ENCODE data around the gene HAGH.

The HAGH gene

GRCh38 chr16:1792836-1793577, 33.6 kb downstream of the HAGH start:
- H3K27me3 ChIP-seq (ENCODE audit: control insufficient read depth in 2 of 2, insufficient read depth in 2 of 2, low read length in 2 of 2): no peaks in the 10 kb centered on the region
- no peak overlapping the region for H3K27ac ChIP-seq (ENCODE audit: low read depth in 2 of 2, low read length in 2 of 2)
- no peaks in the 10 kb centered on the region for H3K4me1 ChIP-seq (ENCODE audit: control insufficient read depth in 2 of 2, insufficient read depth in 2 of 2, low read length in 2 of 2)
- no peak overlapping the region for H3K4me3 ChIP-seq (ENCODE audit: low read length in 2 of 2)
- H3K9ac ChIP-seq (ENCODE audit: low read depth in 1 of 2, low read length in 2 of 2): no peak overlapping the region
- no peaks in the 10 kb centered on the region for H3K9me3 ChIP-seq (ENCODE audit: control insufficient read depth in 2 of 2, low read length in 2 of 2)
- H3K36me3 ChIP-seq (ENCODE audit: control insufficient read depth in 2 of 2, insufficient read depth in 2 of 2, low read length in 2 of 2): peaks cover 0 to 9% of the 10 kb centered on the region in 2 donors

GRCh38 chr16:1791943-1792812, 34.4 kb downstream of the HAGH start:
- no peaks in the 10 kb centered on the region for H3K9me3 ChIP-seq (ENCODE audit: control insufficient read depth in 2 of 2, low read length in 2 of 2)
- no peak overlapping the region for H3K4me3 ChIP-seq (ENCODE audit: low read length in 2 of 2)
- H3K27me3 ChIP-seq (ENCODE audit: control insufficient read depth in 2 of 2, insufficient read depth in 2 of 2, low read length in 2 of 2): no peaks in the 10 kb centered on the region
- no peaks in the 10 kb centered on the region for H3K4me1 ChIP-seq (ENCODE audit: control insufficient read depth in 2 of 2, insufficient read depth in 2 of 2, low read length in 2 of 2)
- no peak overlapping the region for H3K9ac ChIP-seq (ENCODE audit: low read depth in 1 of 2, low read length in 2 of 2)
- H3K36me3 ChIP-seq (ENCODE audit: control insufficient read depth in 2 of 2, insufficient read depth in 2 of 2, low read length in 2 of 2): peaks cover 0 to 11% of the 10 kb centered on the region in 2 donors
- H3K27ac ChIP-seq (ENCODE audit: low read depth in 2 of 2, low read length in 2 of 2): no peak overlapping the region

- peaks cover 0 to 14% of the 10 kb centered on the region in 2 donors for H3K36me3 ChIP-seq (ENCODE audit: control insufficient read depth in 2 of 2, insufficient read depth in 2 of 2, low read length in 2 of 2)
- H3K4me1 ChIP-seq (ENCODE audit: control insufficient read depth in 2 of 2, insufficient read depth in 2 of 2, low read length in 2 of 2): no peaks in the 10 kb centered on the region
- no peaks in the 10 kb centered on the region for H3K9me3 ChIP-seq (ENCODE audit: control insufficient read depth in 2 of 2, low read length in 2 of 2)
- no peak overlapping the region for H3K4me3 ChIP-seq (ENCODE audit: low read length in 2 of 2)
- H3K27ac ChIP-seq (ENCODE audit: low read depth in 2 of 2, low read length in 2 of 2): no peak overlapping the region
- no peak overlapping the region for H3K9ac ChIP-seq (ENCODE audit: low read depth in 1 of 2, low read length in 2 of 2)
- no peaks in the 10 kb centered on the region for H3K27me3 ChIP-seq (ENCODE audit: control insufficient read depth in 2 of 2, insufficient read depth in 2 of 2, low read length in 2 of 2)
Measured at GRCh38 chr16:1791256-1791942, 35.2 kb downstream of the HAGH start.

- Histone ChIP-seq H3K9me3 (ENCODE audit: control insufficient read depth in 2 of 2, low read length in 2 of 2) (no peaks in the 10 kb centered on the region), H3K36me3 (ENCODE audit: control insufficient read depth in 2 of 2, insufficient read depth in 2 of 2, low read length in 2 of 2) (peaks cover 0 to 16% of the 10 kb centered on the region in 2 donors), H3K27ac (ENCODE audit: low read depth in 2 of 2, low read length in 2 of 2) (no peak overlapping the region), H3K4me1 (ENCODE audit: control insufficient read depth in 2 of 2, insufficient read depth in 2 of 2, low read length in 2 of 2) (no peaks in the 10 kb centered on the region), H3K4me3 (ENCODE audit: low read length in 2 of 2) (no peak overlapping the region), H3K9ac (ENCODE audit: low read depth in 1 of 2, low read length in 2 of 2) (no peak overlapping the region), H3K27me3 (ENCODE audit: control insufficient read depth in 2 of 2, insufficient read depth in 2 of 2, low read length in 2 of 2) (no peaks in the 10 kb centered on the region)
Measured at GRCh38 chr16:1790611-1791255, 35.9 kb downstream of the HAGH start.

DNA sequence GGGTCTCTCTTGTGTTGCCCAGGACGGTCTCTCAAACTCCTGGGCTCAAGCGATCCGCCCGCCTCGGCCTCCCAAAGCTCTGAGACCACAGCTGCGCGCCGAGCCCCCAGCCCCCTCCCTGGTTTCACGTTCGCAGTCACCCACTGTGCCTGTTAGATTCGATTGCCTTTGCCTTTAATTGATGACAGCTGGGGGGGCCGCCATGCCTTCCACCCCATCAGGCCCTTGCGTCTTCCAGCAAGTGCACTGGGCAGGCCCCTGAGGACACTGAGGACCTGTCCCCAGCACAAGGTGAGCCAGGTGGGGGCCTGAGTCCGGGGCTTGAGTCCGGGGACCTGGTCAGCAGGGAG, 36.4 kb downstream of the HAGH start:
- Histone ChIP-seq H3K27ac (ENCODE audit: low read depth in 2 of 2, low read length in 2 of 2) (no peak overlapping the region), H3K9me3 (ENCODE audit: control insufficient read depth in 2 of 2, low read length in 2 of 2) (no peaks in the 10 kb centered on the region), H3K4me1 (ENCODE audit: control insufficient read depth in 2 of 2, insufficient read depth in 2 of 2, low read length in 2 of 2) (no peaks in the 10 kb centered on the region), H3K9ac (ENCODE audit: low read depth in 1 of 2, low read length in 2 of 2) (no peak overlapping the region), H3K36me3 (ENCODE audit: control insufficient read depth in 2 of 2, insufficient read depth in 2 of 2, low read length in 2 of 2) (peaks cover 0 to 16% of the 10 kb centered on the region in 2 donors), H3K27me3 (ENCODE audit: control insufficient read depth in 2 of 2, insufficient read depth in 2 of 2, low read length in 2 of 2) (no peaks in the 10 kb centered on the region), H3K4me3 (ENCODE audit: low read length in 2 of 2) (no peak overlapping the region)

DNA sequence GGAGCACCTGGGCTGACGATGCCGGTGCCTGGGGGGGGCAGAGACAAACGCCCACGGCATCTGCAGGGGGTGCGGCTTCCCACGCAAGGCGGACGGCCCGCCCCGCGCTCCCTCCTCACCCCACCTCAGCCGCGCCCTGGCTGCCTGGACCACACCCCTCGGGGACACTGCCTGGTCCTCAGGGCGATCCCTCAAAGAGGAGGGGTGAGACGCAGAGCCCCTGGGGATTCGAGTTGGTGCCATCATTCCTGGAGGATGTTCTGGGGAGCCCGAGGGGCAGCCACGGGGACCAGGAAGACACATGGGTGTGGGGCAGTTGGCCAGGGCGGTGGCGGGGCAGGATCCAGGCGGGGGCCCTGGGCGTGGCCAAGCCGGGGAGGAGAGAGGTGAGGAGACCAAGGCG, 37.0 kb downstream of the HAGH start:
- peaks cover 0 to 16% of the 10 kb centered on the region in 2 donors for H3K36me3 ChIP-seq (ENCODE audit: control insufficient read depth in 2 of 2, insufficient read depth in 2 of 2, low read length in 2 of 2)
- no peak overlapping the region for H3K4me3 ChIP-seq (ENCODE audit: low read length in 2 of 2)
- no peak overlapping the region for H3K9ac ChIP-seq (ENCODE audit: low read depth in 1 of 2, low read length in 2 of 2)
- H3K27me3 ChIP-seq (ENCODE audit: control insufficient read depth in 2 of 2, insufficient read depth in 2 of 2, low read length in 2 of 2): no peaks in the 10 kb centered on the region
- no peak overlapping the region for H3K27ac ChIP-seq (ENCODE audit: low read depth in 2 of 2, low read length in 2 of 2)
- H3K4me1 ChIP-seq (ENCODE audit: control insufficient read depth in 2 of 2, insufficient read depth in 2 of 2, low read length in 2 of 2): no peaks in the 10 kb centered on the region
- H3K9me3 ChIP-seq (ENCODE audit: control insufficient read depth in 2 of 2, low read length in 2 of 2): no peaks in the 10 kb centered on the region

GRCh38 chr16:1788708-1789100, 37.9 kb downstream of the HAGH start:
- Histone ChIP-seq H3K36me3 (ENCODE audit: control insufficient read depth in 2 of 2, insufficient read depth in 2 of 2, low read length in 2 of 2) (peaks cover 0 to 16% of the 10 kb centered on the region in 2 donors), H3K4me3 (ENCODE audit: low read length in 2 of 2) (no peak overlapping the region), H3K27ac (ENCODE audit: low read depth in 2 of 2, low read length in 2 of 2) (no peak overlapping the region), H3K27me3 (ENCODE audit: control insufficient read depth in 2 of 2, insufficient read depth in 2 of 2, low read length in 2 of 2) (no peaks in the 10 kb centered on the region), H3K4me1 (ENCODE audit: control insufficient read depth in 2 of 2, insufficient read depth in 2 of 2, low read length in 2 of 2) (peaks cover 4 to 6% of the 10 kb centered on the region in 2 donors), H3K9me3 (ENCODE audit: control insufficient read depth in 2 of 2, low read length in 2 of 2) (no peaks in the 10 kb centered on the region), H3K9ac (ENCODE audit: low read depth in 1 of 2, low read length in 2 of 2) (no peak overlapping the region)

DNA sequence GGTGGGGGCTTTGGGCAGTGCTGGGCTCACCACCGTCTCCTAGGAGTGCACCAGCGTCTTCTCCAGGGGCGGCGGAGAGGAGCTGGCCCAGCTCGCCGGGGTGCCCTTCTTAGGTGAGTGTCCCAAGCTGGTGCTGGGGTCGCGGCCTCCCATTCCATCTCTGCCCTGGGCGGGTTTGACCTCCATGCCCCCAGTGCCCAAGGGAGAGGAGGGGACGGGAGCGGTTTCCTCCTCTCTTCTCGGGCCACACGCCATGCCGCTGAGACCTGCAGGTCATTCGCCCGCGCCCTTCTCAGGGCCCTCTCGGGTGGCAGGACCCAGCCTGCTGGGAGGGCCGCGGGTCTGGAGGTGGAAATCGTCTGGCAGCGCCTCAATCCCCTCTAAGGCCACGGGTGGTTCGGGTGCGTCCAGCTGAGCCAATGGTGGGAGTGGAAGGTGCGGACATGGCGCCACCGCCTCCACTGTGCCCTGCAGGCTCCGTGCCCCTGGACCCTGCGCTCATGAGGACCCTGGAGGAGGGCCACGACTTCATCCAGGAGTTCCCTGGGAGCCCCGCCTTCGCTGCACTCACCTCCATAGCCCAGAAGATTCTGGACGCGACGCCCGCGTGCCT, 38.4 kb downstream of the HAGH start:
- Histone ChIP-seq H3K9me3 (ENCODE audit: control insufficient read depth in 2 of 2, low read length in 2 of 2) (no peaks in the 10 kb centered on the region), H3K9ac (ENCODE audit: low read depth in 1 of 2, low read length in 2 of 2) (no peak overlapping the region), H3K36me3 (ENCODE audit: control insufficient read depth in 2 of 2, insufficient read depth in 2 of 2, low read length in 2 of 2) (peaks cover 0 to 16% of the 10 kb centered on the region in 2 donors), H3K27ac (ENCODE audit: low read depth in 2 of 2, low read length in 2 of 2) (no peak overlapping the region), H3K4me3 (ENCODE audit: low read length in 2 of 2) (no peak overlapping the region), H3K27me3 (ENCODE audit: control insufficient read depth in 2 of 2, insufficient read depth in 2 of 2, low read length in 2 of 2) (no peaks in the 10 kb centered on the region), H3K4me1 (ENCODE audit: control insufficient read depth in 2 of 2, insufficient read depth in 2 of 2, low read length in 2 of 2) (peaks cover 4 to 6% of the 10 kb centered on the region in 2 donors)

GRCh38 chr16:1787322-1788094, 39.1 kb downstream of the HAGH start:
- H3K4me1 ChIP-seq (ENCODE audit: control insufficient read depth in 2 of 2, insufficient read depth in 2 of 2, low read length in 2 of 2): peaks cover 4 to 6% of the 10 kb centered on the region in 2 donors
- peaks cover 0 to 16% of the 10 kb centered on the region in 2 donors for H3K36me3 ChIP-seq (ENCODE audit: control insufficient read depth in 2 of 2, insufficient read depth in 2 of 2, low read length in 2 of 2)
- H3K4me3 ChIP-seq (ENCODE audit: low read length in 2 of 2): no peak overlapping the region
- H3K27me3 ChIP-seq (ENCODE audit: control insufficient read depth in 2 of 2, insufficient read depth in 2 of 2, low read length in 2 of 2): no peaks in the 10 kb centered on the region
- no peak overlapping the region for H3K9ac ChIP-seq (ENCODE audit: low read depth in 1 of 2, low read length in 2 of 2)
- no peaks in the 10 kb centered on the region for H3K9me3 ChIP-seq (ENCODE audit: control insufficient read depth in 2 of 2, low read length in 2 of 2)
- no peak overlapping the region for H3K27ac ChIP-seq (ENCODE audit: low read depth in 2 of 2, low read length in 2 of 2)

Measured in mucosa of rectum (tissue), 2 donors.